DOHH2 (cell line): ENCODE data around the gene TVP23B.
"Not testable (repeated sequence)": the region's sequence is repeated elsewhere in the genome, so short reads cannot be mapped to it uniquely, and the experiment has no call there.

Source experiments
- CTCF ChIP-seq: fragments of 200-600 bp; sonication (generic); IDR thresholded peaks from one replicate; pipeline ENCODE4 v1.5.1; 2014; ENCODE audit warnings: antibody characterized with exemption, mild to moderate bottlenecking, low read depth, low read length; ENCODE audit not compliant: poor library complexity, severe bottlenecking
- EZH2phosphoT487 ChIP-seq: fragments of 200-600 bp; sonication (generic); IDR thresholded peaks from 2 replicates; pipeline ENCODE4 v1.6.1; 2017; ENCODE audit warnings: borderline replicate concordance, mild to moderate bottlenecking, antibody characterized with exemption, low read length, moderate library complexity, mixed read lengths

- TF ChIP-seq CTCF, EZH2phosphoT487: not testable (repeated sequence)
Measured at GRCh38 chr17:18827613-18828012, 46.6 kb downstream of the TVP23B start.
